Activated CD4-positive, CD25-positive, alpha-beta regulatory T cell treated with anti-CD3 and anti-CD28 coated beads, Interleukin-2, amount 50 U/mL, for 16 hours (primary cell): ENCODE measurements around the gene TAS2R10.
"Not testable (repeated sequence)": the region's sequence is repeated elsewhere in the genome, so short reads cannot be mapped to it uniquely, and the experiment has no call there.

ENCODE experiments used
- DNase-seq: peaks from one replicate; pipeline ENCODE4 v3.0.0-alpha.2; 2020; ENCODE audit warnings: low read depth, low spot score

Gene TAS2R10

GRCh38 chr12:10826258-10826657 lies at the start of gene TAS2R10:
TAS2R10 (minus strand) TSS chr12:10826358; CDS start chr12:10826269, 89 bp downstream.
- DNase-seq = no peak

- no peak for DNase-seq
These were observed 47.2 kb upstream of the TAS2R10 start for GRCh38 chr12:10873378-10873777.

- DNase-seq = no peak
These were observed 41.2 kb upstream of the TAS2R10 start for GRCh38 chr12:10867381-10867780.

- no peak for DNase-seq
These were observed 37.5 kb upstream of the TAS2R10 start for GRCh38 chr12:10863512-10864218.

GRCh38 chr12:10861366-10861765 lies 35.2 kb upstream of the TAS2R10 start:
- DNase-seq = no peak

GRCh38 chr12:10855807-10856206 lies 29.6 kb upstream of the TAS2R10 start:
- no peak for DNase-seq

GRCh38 chr12:10853776-10854175 lies 27.6 kb upstream of the TAS2R10 start:
- no peak for DNase-seq

- DNase-seq = no peak
These were observed 25.2 kb upstream of the TAS2R10 start for GRCh38 chr12:10851243-10851858.

GRCh38 chr12:10849425-10849878 lies 23.3 kb upstream of the TAS2R10 start, which contains the start of gene PRR4:
PRR4 (minus strand) TSS chr12:10849475; CDS start chr12:10849437, 38 bp downstream.
- DNase-seq = no peak

- DNase-seq = no peak
These were observed 21.6 kb upstream of the TAS2R10 start for GRCh38 chr12:10847744-10848143.

GRCh38 chr12:10842862-10843261 lies 16.7 kb upstream of the TAS2R10 start:
- no peak for DNase-seq

- no peak for DNase-seq
These were observed 12.3 kb upstream of the TAS2R10 start for GRCh38 chr12:10838461-10838860.

- no peak for DNase-seq
These were observed 3.8 kb upstream of the TAS2R10 start for GRCh38 chr12:10829994-10830393.

GRCh38 chr12:10824957-10825356 lies 1.2 kb downstream of the TAS2R10 start:
- no peak for DNase-seq

GRCh38 chr12:10811883-10812536 lies 14.1 kb downstream of the TAS2R10 start:
- DNase-seq = no peak

GRCh38 chr12:10810068-10810467 lies 16.1 kb downstream of the TAS2R10 start, which contains the start of gene TAS2R9:
TAS2R9 (minus strand) TSS chr12:10810168; CDS start chr12:10810075, 93 bp downstream.
- DNase-seq = no peak

- no peak for DNase-seq
These were observed 19.0 kb downstream of the TAS2R10 start, which contains the start of gene TAS2R8 for GRCh38 chr12:10807186-10807585. TAS2R8 (minus strand) TSS chr12:10807286; CDS start chr12:10806980, 306 bp downstream.

GRCh38 chr12:10802587-10802986 lies 23.6 kb downstream of the TAS2R10 start, which contains the start of gene TAS2R7:
TAS2R7 (minus strand) TSS chr12:10802627; CDS start chr12:10802570, 57 bp downstream.
- DNase-seq = no peak

- DNase-seq = no peak
These were observed 24.4 kb downstream of the TAS2R10 start for GRCh38 chr12:10801741-10802140.

- no peak for DNase-seq
These were observed 31.9 kb downstream of the TAS2R10 start for GRCh38 chr12:10794222-10794621.

- not testable (repeated sequence) for DNase-seq
These were observed 34.4 kb downstream of the TAS2R10 start for GRCh38 chr12:10791769-10792168.

GRCh38 chr12:10783252-10783651 lies 42.9 kb downstream of the TAS2R10 start:
- no peak for DNase-seq
